Activated CD8-positive, alpha-beta memory T cell treated with anti-CD3 and anti-CD28 coated beads, Interleukin-2, amount 50 U/mL, for 1 hour (primary cell): ENCODE measurements around the gene ERGIC3.
"Not testable (repeated sequence)": the region's sequence is repeated elsewhere in the genome, so short reads cannot be mapped to it uniquely, and the experiment has no call there.

Source experiments
- DNase-seq: peaks from one replicate; pipeline ENCODE4 v3.0.0-alpha.2; 2020; ENCODE audit errors: extremely low read depth

ERGIC3 gene

GRCh38 chr20:35517767-35518166, 24.1 kb upstream of the ERGIC3 start:
- not testable (repeated sequence) for DNase-seq

DNA sequence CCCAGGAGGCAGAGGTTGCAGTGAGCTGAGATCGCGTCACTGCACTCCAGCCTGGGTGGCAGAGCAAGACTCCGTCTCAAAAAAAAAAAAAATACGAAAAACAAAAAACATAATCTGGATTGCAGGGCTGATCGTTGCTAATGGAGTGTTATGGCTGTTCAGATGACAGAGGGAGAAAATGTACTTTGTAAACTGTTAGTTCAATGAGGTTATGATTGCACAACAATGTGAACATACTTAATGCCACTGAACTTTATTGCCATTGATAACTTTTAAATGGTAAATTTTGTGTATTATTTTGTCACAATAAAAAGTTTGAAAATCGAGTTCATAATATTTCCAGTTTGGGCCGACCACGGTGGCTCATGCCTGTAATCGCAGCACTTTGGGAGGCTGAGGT, 22.9 kb upstream of the ERGIC3 start:
- no peak for DNase-seq

DNA sequence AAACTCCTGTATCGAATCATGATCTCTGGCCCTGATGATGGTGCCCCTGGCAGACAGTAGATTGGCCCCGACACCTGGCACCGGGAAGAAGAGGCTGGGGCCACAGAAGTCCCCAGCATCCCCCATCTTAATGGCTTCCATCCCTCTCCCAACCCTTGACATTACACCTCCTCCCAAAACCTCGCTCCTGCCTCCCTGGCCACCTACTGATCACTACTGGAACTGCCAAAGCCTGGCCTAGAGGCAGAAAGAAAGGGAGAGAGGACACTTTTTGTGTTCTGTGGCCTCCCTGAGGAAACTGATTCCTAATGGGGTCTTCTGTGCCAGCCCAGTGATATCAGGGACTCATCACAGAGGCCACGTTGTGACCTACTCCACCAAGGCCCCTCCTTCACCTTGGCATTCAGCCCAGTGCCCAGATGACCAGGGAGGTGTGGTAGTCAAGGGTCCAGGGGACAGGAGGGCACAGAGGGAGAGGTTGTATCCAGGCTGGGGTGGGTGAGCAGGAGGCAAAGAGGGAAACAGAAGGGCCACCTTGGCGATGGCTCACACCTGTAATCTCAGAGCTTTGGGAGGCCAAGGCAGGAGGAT, 18.5 kb upstream of the ERGIC3 start:
- no peak for DNase-seq

DNA sequence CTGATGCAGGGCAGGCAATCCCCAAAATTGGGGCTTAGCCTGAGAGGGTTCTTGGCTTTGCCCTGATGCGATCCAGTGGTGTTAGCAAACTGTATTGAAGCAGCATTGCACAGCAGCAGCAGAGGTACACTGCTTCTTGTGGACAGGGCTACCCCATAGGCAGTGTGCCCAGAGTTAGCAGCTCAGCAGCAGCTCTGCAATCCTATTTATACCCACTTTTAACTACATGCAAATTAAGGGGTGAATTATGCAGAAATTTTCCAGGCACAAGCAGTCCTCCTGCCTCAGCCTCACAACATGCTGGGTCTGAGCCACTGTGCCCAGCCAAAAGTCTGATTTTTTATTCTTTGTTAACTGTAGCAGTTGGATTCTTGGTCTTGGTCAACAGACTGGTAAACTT, 16.2 kb upstream of the ERGIC3 start:
- no peak for DNase-seq

GRCh38 chr20:35527122-35527769, 14.6 kb upstream of the ERGIC3 start:
- no peak for DNase-seq

DNA sequence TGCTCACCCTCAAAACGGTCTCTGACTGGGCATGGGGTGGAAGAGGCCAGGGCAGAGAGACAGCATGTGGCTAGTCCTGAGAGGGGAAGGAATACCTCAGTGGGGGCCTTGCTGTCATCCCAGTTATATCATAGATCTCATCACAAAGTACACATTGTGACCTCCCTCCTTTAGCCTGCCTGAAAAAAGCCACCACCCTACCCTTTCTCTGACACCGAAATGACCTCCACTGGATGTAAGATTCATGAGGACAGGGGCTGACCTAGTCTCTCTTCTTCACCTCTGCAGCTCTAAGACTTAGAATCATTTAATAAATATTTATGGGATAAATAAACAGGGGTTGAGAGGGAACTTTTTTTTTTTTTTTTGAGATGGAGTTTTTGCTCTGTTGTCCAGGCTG, 12.3 kb upstream of the ERGIC3 start, which contains the start of gene C20orf173:
TSS of gene C20orf173 (minus strand) at position 101 of the 400 bp plus-strand sequence. CDS start 279 bp downstream, outside the sequence.
- DNase-seq, result no peak

- no peak for DNase-seq
Observed at GRCh38 chr20:35539756-35540212, 2.1 kb upstream of the ERGIC3 start.

- DNase-seq, result no peak
Observed at GRCh38 chr20:35541118-35541782, 628 bp upstream of the ERGIC3 start.

GRCh38 chr20:35542990-35543389, 1.1 kb downstream of the ERGIC3 start:
- DNase-seq, result no peak

GRCh38 chr20:35544436-35544835, 2.6 kb downstream of the ERGIC3 start:
- no peak for DNase-seq

DNA sequence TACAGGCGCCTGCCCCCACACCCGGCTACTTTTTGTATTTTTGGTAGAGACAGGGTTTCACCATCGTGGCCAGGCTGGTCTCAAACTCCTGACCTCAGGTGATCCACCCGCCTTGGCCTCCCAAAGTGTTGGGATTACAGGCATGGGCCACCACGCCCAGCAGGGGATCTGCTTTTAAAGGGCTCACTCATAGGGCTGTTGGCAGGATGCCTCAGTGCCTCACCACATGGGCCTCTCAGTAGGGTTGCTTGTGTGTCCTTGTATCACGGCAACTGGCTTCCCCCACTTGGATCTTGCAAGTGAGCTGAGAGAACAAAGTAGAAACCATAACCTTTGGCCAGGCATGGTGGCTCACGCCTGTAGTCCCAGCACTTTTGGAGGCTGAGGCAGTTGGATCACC, 3.1 kb downstream of the ERGIC3 start:
- not testable (repeated sequence) for DNase-seq

GRCh38 chr20:35546127-35546526, 4.2 kb downstream of the ERGIC3 start:
- no peak for DNase-seq

DNA sequence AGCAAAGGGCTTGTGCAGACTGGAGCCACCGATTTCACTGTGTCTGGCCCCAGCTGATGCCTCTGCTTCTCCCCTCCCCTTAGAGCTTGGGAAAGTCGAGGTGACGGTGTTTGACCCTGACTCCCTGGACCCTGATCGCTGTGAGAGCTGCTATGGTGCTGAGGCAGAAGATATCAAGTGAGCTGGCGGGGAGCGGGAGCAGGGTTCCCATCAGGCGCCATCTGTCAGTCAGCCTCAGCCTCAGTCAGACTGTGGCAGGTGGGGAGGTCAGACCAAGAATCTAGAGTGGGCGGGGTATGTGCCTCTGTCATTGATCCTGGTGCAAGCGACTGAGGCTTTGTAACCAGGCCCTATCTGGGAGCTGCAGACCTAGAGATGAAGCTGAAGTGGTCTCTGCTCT, 5.5 kb downstream of the ERGIC3 start:
- no peak for DNase-seq

- no peak for DNase-seq
Observed at GRCh38 chr20:35551503-35551902, 9.6 kb downstream of the ERGIC3 start.

- no peak for DNase-seq
Observed at GRCh38 chr20:35552914-35553313, 11.0 kb downstream of the ERGIC3 start.

DNA sequence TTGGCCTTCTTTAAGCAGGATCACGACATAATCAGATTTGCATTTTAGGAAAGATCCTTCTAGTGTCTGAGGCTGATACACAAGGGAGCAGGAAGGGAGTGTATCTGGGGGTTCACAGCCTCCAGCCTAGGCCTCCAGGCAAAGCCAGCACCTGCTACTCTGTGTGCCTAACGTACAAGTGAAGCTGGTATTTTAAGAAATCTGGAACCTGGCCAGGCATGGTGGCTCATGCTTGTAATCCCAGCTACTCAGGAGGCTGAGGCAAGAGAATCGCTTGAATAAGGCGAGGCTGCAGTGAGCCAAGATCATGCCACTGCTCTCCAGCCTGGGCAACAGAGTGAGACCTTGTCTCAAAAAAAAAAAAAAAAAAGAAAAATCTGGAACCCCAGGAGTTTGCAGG, 13.6 kb downstream of the ERGIC3 start:
- not testable (repeated sequence) for DNase-seq

DNA sequence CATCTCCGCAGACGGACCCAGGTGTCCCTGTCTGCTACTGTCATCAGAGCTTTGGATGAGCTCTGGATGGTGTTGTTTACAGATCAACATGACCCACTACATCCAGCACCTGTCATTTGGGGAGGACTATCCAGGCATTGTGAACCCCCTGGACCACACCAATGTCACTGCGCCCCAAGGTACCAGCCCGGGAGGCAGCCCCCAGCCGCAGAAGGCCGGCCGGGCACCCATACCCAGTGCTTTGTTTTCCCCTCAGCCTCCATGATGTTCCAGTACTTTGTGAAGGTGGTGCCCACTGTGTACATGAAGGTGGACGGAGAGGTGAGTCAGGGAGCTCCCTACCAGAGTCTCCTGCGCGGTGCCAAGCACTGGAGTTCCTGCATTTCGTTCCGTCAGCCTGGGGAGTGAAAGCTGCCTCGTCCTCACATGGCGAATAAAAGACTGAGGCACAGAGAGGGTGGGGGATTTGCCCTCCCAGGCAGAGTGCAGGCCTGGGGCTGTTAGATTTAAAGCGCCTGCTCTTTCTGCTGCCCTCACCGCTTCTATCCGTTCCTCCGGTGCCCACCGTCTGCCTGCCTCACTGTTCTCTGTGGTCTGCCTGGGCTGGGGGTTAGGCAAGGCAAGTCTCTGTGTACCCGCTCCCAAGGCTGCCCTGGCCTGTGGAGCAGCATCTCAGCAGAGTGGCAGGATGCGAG, 14.2 kb downstream of the ERGIC3 start:
- no peak for DNase-seq

DNA sequence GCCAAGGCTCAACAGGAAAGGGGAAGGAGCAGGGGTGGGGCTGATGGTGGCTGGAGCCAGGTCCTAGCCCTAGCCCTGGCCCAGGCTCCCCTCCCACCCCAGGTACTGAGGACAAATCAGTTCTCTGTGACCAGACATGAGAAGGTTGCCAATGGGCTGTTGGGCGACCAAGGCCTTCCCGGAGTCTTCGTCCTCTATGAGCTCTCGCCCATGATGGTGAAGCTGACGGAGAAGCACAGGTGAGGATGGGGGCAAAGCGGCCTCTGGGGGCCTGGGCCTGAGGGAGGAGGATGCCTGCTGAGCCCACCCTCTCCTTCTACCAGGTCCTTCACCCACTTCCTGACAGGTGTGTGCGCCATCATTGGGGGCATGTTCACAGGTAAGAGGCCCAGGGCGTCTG, 15.0 kb downstream of the ERGIC3 start:
- no peak for DNase-seq

- DNase-seq, result no peak
Observed at GRCh38 chr20:35558451-35558850, 16.6 kb downstream of the ERGIC3 start.

DNA sequence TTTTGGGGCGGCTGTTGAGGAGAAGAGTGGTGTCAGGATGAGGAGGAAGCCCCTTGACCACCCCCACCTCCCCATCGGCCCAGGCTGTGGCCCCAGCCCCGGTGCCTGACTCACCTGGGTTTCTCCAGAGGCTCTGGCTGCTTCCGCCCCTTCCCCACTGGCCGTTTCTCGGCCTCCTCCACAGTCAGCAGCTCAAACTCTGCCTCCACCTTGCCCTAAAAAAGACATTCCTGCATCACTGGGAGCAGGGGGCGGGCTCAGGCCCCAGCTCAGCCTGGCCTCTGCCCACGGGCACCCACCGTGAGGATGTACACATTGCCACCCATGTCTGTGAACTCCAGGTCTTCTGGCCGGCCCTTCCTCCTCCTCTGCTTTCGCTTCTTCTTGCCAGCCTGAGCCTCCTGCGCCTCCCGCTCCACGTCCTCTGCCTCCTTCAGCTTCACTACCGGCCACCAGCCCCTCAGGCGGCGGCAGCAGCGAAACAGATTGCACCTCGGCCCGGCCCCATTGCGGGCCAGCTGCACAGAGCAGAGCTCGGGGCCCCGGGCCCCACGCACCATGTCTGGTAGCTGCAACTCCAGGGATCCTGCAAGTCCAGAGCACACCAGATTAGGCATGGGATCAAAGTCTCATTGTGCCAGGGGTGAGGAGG, 17.3 kb downstream of the ERGIC3 start:
- no peak for DNase-seq

DNA sequence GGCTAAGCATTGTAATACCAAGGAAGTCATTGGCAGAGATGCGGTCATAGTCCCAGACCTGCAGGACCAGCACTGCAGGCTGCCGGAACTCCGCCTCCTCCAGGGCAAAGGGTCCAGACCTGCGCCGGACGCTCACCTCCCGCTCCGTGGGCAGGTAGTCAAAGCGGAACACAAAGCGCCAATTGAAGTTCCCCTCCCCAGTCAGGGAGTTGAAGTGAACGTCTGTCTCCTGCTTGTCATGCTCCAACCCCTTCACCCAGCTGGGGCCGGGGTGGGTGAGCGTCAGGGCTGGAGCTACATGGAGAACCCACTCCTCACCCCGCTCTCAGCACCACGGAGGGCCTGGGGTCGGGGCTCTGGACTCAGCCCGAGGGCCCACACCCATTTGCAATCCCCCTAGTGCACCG, 18.2 kb downstream of the ERGIC3 start:
- no peak for DNase-seq

DNA sequence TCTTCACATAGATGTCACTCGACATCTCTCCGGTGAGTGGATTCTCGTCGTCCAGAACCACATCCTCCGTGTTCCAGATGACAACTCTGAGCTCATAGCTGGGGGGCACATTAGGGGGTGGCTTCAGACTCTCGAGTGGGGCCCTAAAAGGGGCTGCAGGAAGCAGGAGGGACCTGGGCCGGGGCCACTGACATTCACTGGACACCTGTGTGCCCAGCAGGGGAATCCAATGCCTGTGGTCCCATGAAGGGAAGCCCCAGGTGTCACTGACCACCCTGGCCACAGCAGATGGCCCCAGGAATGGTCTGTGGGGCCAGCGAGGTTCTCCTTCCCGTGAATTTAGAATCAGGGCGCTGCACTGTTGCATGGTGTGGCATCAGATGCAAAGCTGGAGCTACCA, 18.7 kb downstream of the ERGIC3 start:
- no peak for DNase-seq
